Stimulated activated naive CD8-positive, alpha-beta T cell treated with anti-CD3 and anti-CD28 coated beads, Interleukin-15, Interleukin-2, amounts not matched to agents 100 U/mL and 50 U/mL, for 24 hours (primary cell): ENCODE results near the gene TYRO3.

Experiments used
- ATAC-seq: fragments of 150-1000 bp; cut with Tn5 transposase; one replicate; pipeline ENCODE4 v1.10.0; 2021
- DNase-seq: peaks from one replicate; pipeline ENCODE4 v3.0.0; 2021

Gene TYRO3

DNA sequence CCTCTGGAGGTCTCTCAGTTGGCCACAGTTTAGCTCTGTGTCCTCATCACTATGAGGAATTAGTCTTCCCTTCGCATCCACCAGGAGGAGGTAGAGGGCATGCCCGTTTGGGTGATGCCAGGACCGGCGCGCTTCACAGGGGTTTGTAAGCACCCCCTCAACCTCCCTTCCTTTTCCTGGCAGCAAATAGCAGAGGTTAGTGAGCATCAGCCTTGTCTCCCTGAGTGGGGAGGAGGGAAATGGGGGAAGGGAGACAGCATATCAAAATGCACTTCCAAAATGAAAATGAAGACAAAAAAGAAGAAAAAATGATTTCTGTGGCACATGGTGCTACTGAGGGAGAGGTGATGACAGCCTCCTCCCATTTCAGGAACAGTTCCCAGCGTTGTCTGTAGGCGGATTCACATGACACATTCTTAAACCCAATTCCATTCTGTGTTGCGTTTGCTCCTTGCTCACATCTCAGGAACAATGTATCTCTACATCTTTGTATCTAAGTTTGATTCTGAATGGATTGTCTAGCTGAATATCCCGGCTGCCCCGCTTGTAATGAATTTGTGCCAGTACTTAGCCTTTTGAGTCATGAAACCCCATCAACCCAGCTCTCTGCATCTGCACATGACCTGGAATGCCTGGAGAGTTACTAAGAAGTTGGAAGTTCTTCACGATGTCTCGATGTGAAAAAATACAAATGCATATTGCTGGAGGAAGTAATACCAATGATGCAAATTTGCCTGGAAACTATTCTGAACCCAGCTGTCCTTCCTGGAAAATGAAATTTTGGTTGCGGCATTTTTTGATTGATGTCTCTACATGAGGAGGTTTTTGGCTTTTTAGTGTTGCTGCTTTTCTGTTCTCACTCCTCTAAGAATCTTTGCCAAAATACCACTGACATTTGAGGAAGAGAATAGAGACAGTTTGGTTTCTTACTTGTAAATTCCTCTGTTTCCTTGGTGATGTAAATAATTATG, 45.2 kb downstream of the TYRO3 start:
- DNase-seq (peak; percentile 60), ATAC-seq (peak; percentile 89)

DNA sequence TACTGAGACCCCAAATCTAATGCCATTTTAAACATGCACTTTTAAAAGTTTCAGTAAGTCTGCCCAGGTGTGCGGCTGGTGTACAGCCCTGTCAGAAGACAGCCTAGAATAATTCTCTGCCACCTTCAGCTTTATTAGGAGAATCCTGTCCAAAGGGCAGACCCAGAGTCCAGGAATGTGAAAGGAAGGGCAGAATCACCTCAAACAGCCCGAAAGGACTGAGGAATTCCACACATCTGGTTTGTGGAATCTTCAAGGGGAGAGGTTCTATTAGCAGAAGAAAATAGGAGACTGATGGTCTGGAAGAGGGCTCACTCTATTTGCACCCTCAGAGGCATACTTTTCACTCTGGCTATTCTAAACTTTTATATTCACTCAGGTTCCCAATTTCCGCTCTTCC, 46.6 kb downstream of the TYRO3 start:
- DNase-seq: no peak
- ATAC-seq: no peak

DNA sequence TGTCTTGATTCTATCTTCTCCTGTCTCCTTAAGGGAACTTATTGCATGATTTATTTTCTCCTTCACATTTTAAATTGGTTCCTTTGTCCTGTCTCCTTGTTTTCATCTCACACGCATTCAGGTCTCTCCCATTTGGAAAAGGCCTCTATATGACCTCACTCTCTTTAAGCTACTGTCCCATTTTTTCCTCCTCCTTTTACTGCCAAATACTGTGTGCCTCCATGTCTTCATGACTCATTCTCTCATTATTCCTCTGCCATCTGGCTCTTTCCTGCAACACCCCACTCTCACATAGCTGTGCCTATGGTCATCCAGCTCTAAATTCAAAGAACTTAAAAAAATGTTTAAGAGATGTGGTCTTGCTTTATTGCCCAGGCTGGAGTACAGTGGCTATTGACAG, 48.0 kb downstream of the TYRO3 start:
- ATAC-seq: no peak

DNA sequence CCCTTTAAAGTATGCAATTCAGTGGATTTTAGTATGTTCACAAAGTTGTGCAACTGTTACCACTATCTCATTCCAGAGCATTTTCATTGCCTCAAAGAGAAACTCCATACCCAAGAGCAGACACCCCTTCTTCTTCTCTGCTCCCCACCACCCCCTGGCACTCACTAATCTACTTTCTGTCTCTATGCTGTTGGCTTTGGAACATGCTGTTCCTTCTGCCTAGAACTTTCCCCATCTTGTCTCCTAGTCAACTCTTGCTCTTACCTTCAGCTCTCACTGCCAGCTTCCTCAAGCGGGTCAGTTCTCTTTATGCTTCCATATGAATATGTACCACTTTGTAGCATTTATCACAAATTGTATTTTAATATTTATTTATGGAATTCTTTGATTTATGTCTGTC, 50.1 kb downstream of the TYRO3 start:
- ATAC-seq (no peak), DNase-seq (no peak)

More for the DNA sequence above, 48.0 kb downstream of the TYRO3 start:
- DNase-seq: no peak

DNA sequence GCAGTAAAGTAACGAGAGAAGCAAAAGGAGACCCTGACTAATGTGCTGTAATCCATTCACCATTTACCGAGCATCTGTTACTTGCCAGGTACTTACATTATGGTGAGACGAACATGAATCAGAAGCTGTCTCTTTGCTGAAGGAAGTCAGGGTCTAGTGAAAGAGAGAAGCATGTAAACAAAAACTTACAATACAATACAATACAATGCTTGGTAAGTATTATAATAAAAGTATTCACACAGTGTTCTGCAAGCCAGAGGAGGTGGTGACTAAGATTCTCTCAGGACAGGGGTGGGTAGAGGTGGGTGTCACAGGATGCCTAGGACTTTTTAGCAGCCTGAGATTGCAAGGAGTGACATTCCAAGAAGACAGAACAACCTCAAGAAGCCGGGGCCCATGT, 51.0 kb downstream of the TYRO3 start:
- ATAC-seq (no peak), DNase-seq (no peak)

DNA sequence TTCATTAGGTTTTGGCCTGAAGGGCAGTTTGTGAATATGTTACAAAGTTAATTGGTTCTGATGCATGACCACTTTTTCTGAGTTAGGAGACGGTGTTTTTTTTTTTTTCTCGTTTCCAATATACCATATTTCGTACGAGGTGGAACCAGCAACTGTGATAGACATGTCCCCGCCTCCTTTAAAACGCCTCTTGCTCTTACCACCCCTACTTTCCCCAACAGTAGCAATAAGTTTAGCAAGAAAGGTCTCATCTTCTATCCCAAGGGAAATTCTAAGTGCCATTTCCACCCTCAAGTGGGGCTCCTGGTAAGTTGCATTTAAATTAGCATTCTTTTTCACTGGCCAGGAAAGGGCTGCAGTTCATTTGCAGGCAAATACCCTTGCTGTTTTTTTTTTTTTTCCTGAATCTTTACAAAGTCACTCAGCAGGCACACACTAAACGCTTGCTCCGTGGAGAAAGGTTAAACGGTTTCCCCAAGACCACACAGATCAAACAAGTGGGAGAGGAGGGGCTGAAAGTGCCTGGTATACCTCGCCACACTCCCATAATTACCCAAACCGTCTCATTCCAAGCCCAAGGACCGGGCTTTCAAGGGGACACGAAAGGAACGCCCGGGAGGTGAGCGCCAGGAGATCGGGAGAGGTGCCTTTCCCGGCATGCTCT, 61.7 kb downstream of the TYRO3 start:
- peak; percentile 8 for ATAC-seq
- no peak for DNase-seq

DNA sequence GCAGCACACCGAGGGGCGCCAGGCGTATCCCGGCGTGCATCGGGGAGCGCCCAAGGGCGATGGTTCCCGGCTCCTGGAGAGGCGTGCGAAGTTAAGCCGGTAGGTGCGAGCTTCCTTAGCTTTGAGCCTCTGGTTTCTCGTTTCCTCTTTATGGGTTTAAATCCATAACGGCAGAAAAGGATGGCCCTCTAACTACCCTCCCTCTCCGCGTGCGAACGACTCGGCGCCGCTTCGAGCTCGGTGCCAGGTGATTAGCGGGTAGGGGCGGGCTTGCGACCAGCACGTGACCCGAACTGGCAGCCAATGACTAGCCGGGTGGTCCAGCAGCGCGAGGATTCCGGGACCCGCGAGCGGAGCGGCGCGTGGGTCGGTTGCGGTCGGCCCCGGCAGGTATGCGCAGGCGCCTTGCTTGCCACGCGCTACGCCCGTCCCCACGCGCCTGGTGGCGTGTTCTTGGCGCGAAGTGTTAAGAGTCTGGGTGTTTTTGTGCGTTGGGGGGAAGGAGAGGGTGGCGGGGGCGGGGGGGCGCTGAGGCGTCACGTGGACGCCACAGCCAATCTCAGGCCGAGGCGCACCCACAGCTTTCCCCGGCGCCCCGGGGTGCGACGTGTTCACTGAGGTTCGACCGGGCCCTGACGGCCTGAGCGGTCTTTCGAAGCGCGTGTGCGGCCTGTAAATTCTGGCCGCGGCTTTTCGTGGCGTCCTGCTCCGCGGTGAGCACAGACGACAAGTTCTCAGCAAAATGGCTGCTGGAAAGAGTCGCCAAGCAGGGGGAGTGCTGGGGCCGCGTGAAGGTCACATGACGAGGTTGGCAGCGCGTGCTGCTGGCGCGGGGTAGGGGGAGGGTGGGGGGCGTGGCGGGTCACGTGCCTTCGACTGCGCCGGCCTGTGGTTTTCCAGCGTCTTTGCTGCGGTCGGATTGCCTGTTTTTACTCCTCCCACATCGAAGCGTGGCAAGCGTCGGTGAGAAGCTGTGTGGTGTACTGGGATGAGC, 62.5 kb downstream of the TYRO3 start:
- DNase-seq: peak; percentile 83
- peak; percentile 91 for ATAC-seq

DNA sequence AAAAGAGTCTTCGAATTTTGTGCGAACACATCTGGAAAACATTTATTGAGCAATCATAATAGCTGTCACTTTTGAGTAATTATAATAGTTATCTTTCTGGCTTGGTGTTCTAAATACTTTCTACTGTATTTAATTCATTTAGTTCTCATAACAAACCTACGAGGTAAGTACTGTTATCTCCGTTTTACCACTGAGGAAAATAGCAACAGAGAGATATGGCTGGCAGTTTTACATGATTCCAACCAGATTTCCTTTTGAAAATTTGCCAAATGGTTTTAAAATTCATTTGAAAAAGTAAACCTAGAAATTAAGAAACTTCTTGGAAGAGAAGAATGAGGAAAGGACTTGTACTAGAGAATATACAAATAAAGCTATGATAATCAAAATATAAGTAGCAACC, 63.9 kb downstream of the TYRO3 start:
- ATAC-seq (no peak), DNase-seq (no peak)

DNA sequence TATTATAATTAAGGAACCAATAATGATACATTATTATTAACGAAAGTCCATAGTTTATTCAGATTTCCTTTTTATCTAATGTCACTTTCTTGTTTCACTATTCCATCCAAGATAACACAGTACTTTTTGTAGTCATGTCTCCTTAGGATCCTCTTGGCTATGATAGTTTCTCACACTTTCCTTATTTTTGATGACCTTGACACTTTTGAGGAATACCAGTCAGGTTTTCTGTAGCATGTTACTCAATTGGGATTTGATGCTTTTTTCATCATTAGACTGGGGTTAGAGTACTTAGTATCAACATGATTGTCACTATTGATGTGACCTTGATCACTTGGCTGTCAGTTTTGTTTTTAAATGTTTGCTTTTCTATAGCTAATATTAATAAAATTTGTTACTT, 68.2 kb downstream of the TYRO3 start:
- DNase-seq: no peak
- ATAC-seq: no peak

DNA sequence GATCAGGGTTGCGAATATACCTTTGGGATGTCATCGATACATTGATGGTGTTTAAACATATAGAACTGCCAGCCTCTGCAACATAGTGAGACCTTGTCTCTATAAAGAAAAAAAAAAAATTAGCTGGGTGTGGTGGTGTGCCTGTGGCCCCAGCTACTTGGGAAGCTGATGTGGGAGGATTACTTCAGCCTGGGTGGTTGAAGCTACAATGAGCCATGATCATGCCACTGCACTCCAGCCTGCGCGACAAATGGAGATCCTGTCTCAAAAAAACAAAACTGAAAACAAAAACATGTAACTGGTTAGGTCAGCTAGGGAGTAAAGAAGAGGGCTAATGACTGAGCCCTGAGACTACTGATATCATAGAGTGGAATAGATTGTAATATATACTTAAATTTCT, 70.5 kb downstream of the TYRO3 start:
- no peak for ATAC-seq

DNA sequence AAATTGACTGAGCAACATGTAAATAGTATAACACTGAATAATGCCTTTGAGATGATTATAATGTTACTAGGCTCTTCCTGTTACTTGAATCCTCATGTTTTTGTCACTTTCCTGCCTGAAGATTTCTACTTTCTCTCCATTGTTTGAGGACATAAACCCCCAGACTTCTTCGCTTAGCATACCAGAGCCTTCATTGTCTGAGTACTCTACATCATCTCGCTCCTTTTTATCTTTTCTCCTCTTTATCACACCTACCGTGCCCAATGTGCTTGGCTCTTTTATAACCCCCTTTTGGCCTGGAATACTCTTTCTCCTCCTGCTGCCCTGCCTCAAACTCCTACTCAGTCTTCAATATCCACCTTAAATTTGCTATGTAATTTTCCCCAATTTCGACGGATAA, 70.9 kb downstream of the TYRO3 start:
- ATAC-seq (no peak), DNase-seq (no peak)

More for the DNA sequence above, 70.5 kb downstream of the TYRO3 start:
- no peak for DNase-seq

DNA sequence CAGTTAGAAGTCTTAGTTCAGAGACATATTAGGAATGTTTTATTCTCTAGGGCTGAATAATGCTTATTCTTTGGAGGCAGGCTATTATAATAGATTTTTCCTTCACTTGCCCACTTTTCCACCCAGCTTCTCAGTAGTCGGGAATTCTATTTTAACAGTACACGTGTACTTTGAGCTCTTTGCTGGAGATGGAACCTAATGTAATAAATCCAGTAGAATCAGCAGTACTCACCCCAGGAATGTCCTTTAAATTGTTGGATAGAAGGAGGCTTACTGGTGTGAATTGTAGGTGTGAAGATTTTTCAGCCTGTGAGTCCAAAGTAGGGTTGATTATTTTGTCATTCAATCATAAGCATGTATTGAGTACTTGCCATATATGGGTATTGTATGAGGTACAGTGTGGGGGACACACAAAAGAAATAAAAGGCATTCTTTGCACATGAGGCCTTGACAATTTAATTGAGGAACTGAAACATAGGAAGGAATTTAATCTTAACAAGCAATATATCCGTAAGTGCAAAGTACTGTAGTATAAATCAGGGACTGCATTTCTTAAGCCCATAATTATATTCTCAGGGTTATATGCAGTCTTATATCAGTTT, 71.7 kb downstream of the TYRO3 start:
- ATAC-seq (no peak), DNase-seq (no peak)

DNA sequence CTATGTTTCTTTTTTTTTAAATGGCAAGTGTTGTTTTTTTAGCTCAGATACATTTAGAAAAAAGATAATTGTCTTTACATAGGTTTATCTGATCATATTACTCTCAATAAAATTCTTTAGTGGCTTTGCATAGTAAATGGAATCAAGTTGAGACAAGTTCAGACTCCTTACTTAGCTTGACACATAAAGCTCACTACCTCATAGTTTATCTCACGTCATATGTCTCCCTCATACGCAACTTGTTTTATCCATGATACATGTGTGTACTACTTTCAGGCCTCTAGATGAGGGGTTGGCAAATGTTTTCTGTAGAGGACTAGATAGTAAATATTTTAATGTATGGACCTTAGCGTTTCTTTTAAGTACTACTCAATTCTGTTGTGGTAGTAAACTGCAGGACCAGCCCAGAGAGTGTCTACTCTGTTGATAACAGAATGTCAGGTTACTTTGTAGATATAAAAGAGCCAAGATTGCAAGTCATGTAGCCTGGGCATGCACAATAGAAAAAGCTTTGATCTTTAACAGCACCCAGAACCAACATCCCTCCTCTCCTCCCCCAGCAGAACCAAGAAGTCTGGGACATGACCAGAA, 73.0 kb downstream of the TYRO3 start:
- ATAC-seq (no peak), DNase-seq (no peak)
